GM18519 (cell line): Measurements from ENCODE around the gene CYP4A22.
"Not testable (repeated sequence)": the region's sequence is repeated elsewhere in the genome, so short reads cannot be mapped to it uniquely, and the experiment has no call there.

Experiments
- ATAC-seq: cut with Tn5 transposase; IDR thresholded peaks from one replicate; pipeline ENCODE4 v1.9.1; 2021; ENCODE audit warnings: mild to moderate bottlenecking, moderate library complexity; ENCODE audit not compliant: unreplicated experiment, low FRiP score

Gene CYP4A22

DNA sequence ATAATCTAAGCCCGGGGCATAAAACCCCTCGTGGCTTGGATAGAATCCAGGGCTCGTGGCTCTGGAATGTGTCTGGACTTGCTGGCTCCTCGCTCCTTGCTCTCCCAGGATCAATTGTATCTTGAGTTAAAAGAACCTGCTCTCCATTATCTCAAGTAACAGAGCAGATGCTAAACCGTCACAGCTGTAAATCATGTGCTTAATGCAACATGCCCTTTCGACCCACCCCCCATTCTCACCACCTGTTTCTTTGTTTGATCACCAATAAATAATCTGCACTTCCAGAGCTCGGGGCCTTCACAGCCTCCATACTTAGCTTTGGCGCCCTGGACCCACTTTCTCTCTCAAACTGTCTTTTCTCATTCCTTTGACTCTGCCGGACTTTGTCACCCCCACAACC is 11.9 kb downstream of the CYP4A22 start:
- not testable (repeated sequence) for ATAC-seq

- not testable (repeated sequence) for ATAC-seq
These were observed 19.2 kb downstream of the CYP4A22 start for GRCh38 chr1:47156457-47156856.

GRCh38 chr1:47157957-47158356 is 20.7 kb downstream of the CYP4A22 start:
- ATAC-seq = not testable (repeated sequence)

GRCh38 chr1:47160716-47161115 is 23.5 kb downstream of the CYP4A22 start:
- ATAC-seq = no peak

DNA sequence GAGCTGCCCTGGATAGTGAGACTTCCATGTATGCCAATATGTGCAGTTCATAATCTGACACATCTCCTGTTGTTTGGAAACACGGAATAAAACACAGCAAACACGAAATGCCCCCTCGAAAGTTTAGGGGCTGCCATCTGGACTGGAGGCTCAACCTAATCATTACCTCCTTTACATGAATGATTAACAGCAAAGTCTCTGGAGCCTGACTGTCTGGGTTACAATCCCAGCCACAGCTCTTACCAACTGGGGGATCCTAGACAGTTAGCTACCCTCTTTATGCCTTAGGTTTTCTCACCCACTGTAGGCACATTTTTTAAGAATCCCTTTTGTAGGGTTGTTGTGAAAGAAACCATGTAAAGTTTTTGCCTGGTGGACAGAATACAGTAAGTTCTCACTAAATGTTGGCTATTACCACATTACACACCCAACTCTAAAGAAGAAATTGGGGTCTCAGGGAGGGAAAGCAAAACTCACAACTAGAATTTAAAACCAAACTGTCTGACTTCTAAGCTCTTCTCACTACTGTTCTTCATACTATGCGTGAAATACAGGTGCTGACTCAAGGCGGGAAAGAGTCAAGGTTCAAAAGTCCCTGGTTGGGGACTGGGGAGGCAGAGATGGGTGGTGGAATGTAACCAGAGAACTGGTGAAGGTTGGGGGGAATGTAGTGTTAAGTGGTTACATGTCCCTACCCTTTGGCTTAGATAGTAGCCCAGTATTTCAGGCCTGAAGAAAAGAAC is 24.2 kb downstream of the CYP4A22 start:
- no peak for ATAC-seq

DNA sequence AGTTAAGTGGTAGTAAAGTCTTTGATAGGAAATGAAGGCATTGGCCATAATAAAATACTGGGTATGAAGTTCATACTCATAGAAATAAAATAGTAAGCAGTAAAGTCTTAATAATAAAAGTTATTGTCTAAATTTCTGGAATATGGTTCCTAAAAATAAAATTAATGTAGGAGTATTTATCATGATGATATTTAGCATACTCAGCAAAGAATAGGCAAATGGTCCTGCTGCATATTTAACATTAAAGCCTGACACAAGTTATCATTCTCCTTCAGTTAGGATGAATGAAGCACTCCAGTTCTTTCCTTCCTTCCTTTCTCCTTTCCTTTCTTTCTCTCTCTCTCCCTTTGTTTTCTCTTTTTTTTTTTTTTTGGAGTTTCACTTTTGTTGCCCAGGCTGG is 27.3 kb downstream of the CYP4A22 start:
- ATAC-seq = no peak

DNA sequence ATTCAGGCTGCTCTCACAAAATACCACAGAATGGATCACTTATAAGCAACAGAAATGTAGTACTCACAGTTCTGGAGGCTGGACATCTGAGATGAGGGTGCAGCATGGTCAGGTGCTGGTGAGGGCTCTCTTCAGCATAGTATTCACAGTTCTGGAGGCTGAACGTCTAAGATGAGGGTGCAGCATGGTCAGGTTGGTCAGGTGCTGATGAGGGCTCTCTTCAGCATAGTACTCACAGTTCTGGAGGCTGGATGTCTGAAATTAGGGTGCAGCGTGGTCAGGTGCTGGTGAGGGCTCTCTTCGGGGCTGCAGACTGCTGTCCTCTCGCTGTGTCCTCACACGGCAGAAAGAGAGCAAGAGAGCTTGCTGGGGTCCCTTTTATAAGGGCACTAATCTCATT is 35.5 kb downstream of the CYP4A22 start:
- no peak for ATAC-seq

- no peak for ATAC-seq
These were observed 37.4 kb downstream of the CYP4A22 start for GRCh38 chr1:47174656-47175020.

- peak; percentile 41 for ATAC-seq
These were observed 38.1 kb downstream of the CYP4A22 start for GRCh38 chr1:47175227-47175934.

GRCh38 chr1:47178020-47178419 is 40.8 kb downstream of the CYP4A22 start:
- no peak for ATAC-seq

GRCh38 chr1:47178654-47179016 is 41.4 kb downstream of the CYP4A22 start:
- ATAC-seq = no peak

GRCh38 chr1:47179017-47179987 is 42.1 kb downstream of the CYP4A22 start:
- peak; percentile 87 for ATAC-seq

DNA sequence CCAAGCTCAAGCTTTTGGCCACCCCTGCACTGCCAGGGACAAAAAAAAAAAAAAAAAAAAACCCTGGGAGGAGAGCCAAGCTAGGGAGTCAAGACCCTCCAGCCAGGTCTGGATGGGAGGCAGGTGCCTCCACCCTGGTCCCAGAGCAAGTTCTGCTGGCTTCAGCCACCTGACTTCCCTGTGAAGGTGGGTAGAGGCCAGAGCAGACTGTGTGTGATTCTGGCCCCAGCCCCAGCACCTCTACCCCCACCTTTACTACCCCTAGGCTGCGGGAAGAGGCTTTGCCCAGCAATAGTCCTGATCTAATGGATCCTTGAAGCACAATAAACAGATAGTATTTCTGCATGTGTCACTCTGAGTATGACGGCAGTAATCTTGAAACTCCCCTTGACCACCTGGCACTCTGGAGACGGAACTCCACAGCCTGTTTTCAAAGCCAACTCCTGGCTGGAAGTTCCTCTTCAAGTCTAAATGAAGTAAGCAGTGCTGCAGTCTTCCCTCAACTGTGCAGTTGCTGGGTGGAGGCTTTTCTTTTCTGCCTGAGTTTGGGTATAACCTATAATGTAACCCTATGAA is 42.8 kb downstream of the CYP4A22 start:
- ATAC-seq = no peak

GRCh38 chr1:47180603-47181094 is 43.4 kb downstream of the CYP4A22 start:
- no peak for ATAC-seq

GRCh38 chr1:47181095-47181954 is 44.1 kb downstream of the CYP4A22 start:
- ATAC-seq = no peak

DNA sequence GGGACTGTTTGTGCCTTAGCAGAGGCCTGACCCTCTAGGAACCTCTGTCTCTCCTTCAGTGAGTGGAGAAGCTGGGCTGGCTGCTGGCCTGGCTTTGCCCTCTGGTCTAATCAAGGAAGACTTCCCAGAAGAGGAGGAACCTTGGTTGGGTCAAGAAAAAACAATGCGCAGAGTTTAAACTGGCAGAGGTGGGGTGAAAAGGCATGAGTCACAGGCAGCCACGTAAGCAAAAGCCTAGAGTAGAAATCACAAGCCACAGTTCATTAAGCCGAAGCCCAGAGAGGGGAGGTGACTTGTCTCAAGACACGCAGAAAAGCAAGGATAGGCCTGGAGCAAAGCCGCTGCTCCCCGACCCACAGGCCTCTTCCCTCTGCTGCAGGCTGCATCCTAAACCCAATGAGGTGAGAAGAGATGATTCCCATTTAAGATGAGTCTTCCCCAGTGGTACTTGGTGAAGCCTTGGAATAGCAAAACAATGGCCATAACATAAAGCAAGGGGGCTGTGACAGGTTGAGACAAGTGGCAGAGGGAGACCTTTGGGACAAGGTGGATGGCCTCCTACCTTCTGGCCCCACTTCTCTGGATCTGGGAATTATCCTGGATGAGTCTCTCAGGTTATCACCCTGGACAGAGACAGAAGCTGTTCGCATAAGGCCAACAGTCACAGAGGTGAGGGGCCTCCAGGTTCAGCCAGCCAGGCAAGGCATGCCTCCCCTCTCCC is 44.9 kb downstream of the CYP4A22 start:
- ATAC-seq = no peak

GRCh38 chr1:47182676-47183235 is 45.5 kb downstream of the CYP4A22 start:
- ATAC-seq = no peak

DNA sequence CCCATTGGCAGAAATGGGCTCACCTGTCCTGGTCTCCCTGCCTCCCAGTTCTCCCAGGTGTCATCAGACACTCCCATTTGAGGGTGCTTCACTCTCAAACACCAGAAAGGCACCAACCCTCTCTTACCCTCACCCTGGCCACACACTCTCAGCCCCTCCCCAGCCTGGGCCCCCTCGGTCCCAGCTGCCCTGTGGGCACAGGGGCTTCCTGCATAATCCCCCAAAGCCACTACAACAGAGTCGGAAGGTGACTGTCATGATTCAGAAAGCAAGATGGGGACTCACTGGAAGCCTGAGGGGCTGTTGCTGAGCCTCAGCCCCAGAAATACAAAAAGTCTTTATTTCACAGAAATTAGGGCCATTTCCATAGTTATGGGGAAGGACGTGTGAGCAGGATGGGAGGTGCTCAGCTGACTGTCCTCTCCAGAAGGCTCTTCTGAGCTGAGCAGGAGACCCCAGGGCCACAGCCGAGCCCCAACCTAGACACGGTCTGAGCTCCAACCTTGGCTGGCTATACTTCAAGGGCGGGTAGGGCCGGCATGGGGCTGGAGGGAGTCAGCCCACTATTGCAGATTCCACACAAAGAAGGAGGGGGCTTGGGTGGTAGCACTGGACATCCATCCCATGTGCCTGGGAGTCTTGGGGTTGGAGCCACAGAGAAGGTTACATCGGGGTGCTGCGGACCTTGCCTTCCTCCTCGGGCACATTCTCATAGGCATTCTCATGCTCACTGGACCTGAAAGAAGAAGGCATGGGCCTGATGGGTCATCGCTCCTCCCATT is 46.3 kb downstream of the CYP4A22 start:
- no peak for ATAC-seq
